ENCODE measurements around the gene TMEM242.

DNA sequence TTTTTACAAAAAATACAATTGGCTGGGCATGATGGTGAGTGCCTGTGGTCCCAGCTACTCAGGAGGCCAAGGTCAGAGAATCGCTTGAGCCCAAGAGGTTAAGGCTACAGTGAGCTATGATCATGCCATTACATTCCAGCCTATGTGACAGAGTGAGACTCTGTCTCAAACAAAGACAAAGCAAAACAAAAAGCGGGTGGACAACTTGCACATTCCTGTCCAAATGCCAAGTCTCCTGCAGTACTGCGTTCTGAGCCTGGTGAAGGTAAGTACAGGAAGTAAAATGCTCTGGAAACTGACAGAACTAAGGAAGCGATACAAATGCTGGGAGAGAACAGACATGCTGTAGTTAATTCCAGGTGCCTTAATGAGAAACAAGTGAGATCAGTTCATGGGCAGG is 20.4 kb upstream of the TMEM242 start:
- TF ChIP-seq, protein P1, sequence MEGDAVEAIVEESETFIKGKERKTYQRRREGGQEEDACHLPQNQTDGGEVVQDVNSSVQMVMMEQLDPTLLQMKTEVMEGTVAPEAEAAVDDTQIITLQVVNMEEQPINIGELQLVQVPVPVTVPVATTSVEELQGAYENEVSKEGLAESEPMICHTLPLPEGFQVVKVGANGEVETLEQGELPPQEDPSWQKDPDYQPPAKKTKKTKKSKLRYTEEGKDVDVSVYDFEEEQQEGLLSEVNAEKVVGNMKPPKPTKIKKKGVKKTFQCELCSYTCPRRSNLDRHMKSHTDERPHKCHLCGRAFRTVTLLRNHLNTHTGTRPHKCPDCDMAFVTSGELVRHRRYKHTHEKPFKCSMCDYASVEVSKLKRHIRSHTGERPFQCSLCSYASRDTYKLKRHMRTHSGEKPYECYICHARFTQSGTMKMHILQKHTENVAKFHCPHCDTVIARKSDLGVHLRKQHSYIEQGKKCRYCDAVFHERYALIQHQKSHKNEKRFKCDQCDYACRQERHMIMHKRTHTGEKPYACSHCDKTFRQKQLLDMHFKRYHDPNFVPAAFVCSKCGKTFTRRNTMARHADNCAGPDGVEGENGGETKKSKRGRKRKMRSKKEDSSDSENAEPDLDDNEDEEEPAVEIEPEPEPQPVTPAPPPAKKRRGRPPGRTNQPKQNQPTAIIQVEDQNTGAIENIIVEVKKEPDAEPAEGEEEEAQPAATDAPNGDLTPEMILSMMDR (conservative IDR thresholded peaks at IDR 0.05 in 1 of 2, IDR thresholded peaks at IDR 0.05 in 1 of 2; ENCODE audit: extremely low read depth in 1 of 2, insufficient read depth in 1 of 2, low read depth in 1 of 2, low read length in 2 of 2) = no peak
- no peak for TF ChIP-seq EZH2 (IDR thresholded peaks at IDR 0.05; ENCODE audit: borderline replicate concordance, low read length)
